ENCODE data around the gene SMAP2.
A peak's percentile ranks its signal among the peaks of the same experiment; 100 is the strongest.
"Not testable (repeated sequence)": the region's sequence is repeated elsewhere in the genome, so short reads cannot be mapped to it uniquely, and the experiment has no call there.

The SMAP2 gene

GRCh38 chr1:40373323-40374283, at the start of gene SMAP2:
SMAP2 (plus strand) TSS chr1:40373727; CDS start chr1:40374121, 394 bp downstream.
- peak; percentile 82 for DNase-seq (ENCODE audit: low read depth)

DNA sequence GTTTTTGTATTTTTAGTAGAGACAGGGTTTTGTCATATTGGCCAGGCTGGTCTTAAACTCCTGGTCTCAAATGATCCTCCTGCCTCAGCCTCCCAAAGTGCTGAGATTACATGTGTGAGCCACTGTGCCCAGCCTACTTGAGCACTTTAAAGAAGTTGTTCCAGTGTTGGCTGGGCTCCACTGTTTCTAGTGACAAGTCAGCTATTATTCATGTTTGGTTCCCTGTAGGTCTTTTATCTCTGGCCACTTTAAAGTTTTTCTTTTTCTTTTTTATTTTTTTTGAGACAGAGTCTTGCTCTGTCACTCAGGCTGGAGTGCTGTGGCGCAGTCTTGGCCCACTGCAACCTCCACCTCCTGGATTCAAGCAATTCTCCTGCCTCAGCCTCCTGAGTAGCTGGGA, 42.1 kb upstream of the SMAP2 start:
- DNase-seq (ENCODE audit: low read depth), result not testable (repeated sequence)

- DNase-seq (ENCODE audit: low read depth), result no peak
Observed at GRCh38 chr1:40332695-40333094, 40.8 kb upstream of the SMAP2 start.

DNA sequence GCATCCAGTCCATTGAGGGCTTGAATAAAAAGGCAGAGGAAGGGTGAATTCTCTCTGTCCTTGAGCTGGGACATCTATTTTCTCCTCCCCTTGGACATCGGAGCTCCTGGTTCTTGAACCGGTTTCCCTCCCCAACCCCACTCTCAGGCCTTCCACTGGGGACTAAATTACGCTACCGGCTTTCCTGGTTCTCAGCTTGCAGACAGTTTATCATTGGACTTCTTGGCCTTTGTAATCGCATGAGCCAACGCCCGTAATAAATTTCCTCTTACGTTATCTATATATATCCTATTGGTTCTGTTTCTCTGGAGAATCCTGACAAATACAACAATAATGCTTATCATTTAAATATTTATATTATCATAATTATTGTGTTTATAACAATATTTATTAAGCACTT, 36.1 kb upstream of the SMAP2 start:
- DNase-seq (ENCODE audit: low read depth), result no peak

- peak; percentile 35 for DNase-seq (ENCODE audit: low read depth)
Observed at GRCh38 chr1:40338745-40339419, 34.6 kb upstream of the SMAP2 start.

DNA sequence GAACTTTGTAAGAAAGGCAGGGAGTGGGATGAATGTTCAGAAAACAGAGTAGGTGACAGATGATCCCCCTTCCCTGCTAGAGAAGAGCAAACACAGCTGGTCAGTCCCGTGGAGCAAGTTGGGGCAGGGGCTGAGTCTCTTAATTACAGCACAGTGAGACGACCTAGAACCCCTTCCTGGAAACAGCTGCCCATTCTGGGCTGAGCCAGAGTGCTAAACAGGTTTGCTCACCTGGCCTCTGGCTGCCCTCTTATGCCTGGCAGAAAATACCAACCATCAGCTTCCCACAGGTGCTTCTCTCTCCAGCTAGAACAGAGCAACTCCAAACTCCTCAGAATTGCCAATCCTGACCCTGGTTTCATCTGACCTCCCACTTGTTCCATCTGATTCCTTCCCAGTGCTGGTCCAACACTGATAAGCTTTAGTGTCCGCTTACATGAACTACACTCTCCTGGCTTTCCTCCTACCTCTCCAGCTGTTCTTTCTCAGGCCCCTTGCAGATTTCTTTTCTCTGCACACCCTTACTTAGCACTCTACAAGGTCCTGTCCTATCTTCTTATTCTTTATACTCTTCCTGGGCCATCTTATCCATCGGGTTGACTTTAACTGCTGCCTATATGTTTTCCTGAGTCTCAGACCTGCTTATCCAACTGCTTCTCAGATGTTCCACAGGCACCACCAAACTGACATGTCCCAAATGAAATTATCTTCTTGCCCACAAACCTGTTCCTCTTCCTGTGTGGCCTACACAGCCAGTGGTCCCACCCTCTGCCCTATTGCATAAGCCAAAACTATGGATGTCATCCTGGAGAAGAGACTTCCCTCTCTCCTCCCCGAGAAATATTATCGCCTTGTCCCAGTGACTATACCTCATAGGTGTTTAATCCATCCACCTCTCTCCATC, 33.9 kb upstream of the SMAP2 start:
- no peak for DNase-seq (ENCODE audit: low read depth)

- DNase-seq (ENCODE audit: low read depth), result no peak
Observed at GRCh38 chr1:40341491-40342380, 31.8 kb upstream of the SMAP2 start.

- not testable (repeated sequence) for DNase-seq (ENCODE audit: low read depth)
Observed at GRCh38 chr1:40342381-40342717, 31.2 kb upstream of the SMAP2 start.

DNA sequence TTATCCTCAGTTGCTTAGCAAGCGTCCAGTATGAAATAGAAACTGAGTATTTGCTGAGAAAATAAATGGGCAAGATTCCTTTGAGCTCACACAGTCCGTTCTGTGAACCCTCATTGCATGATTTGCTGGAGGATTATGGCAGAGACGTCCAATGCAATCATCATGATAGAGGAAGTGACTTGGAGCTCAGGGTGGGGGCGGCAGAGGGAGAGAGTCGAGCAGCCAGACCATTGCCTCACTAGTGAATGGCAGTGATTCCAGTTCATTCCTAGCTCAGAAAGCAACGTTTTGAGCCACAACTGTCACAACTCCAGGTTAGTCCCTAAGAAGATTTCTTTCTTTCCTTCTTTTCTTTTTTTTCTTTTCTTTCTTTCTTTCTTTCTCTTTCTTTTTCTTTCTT, 28.9 kb upstream of the SMAP2 start:
- no peak for DNase-seq (ENCODE audit: low read depth)

- no peak for DNase-seq (ENCODE audit: low read depth)
Observed at GRCh38 chr1:40350391-40350790, 23.1 kb upstream of the SMAP2 start.

GRCh38 chr1:40351124-40351523, 22.4 kb upstream of the SMAP2 start:
- no peak for DNase-seq (ENCODE audit: low read depth)

DNA sequence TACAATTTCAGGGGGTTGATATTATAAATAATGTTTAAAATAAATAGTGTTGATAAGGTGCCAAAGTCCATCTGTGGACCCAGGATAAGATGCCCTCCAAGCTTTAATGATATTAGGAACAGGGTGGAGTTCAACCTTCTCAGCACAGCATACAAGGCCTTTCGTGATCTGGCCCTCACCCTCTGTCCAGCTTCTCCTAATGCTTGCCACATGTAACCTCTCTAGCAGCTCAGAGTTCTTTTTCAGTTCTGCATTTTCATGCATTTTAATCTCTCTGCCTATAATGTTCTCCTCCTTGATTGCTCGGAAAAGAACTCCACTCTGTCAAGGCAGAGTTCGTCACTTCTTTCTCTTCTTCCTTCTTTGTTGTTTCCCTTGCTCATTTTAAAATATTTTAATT, 21.4 kb upstream of the SMAP2 start:
- no peak for DNase-seq (ENCODE audit: low read depth)

DNA sequence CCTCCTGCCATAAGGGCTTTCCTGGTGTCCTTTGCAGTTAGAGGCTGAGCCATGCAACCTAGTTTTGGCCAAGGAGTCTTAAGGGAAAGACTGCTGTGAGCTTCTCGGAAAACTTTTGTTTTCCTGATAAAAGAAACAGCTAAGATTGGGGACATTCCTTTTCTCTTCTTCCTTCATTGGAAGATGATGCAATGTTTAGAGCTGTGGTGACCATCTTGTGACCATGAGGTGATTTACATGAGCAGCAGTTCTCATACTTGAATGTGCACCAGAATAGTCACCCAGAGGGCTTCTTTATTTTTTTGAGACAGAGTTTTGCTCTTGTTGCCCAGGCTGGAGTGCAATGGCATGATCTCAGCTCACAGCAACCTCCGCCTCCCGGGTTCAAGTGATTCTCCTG, 20.4 kb upstream of the SMAP2 start:
- DNase-seq (ENCODE audit: low read depth), result no peak

GRCh38 chr1:40357625-40358024, 15.9 kb upstream of the SMAP2 start:
- DNase-seq (ENCODE audit: low read depth), result no peak

GRCh38 chr1:40360631-40361030, 12.9 kb upstream of the SMAP2 start:
- no peak for DNase-seq (ENCODE audit: low read depth)

- DNase-seq (ENCODE audit: low read depth), result no peak
Observed at GRCh38 chr1:40361201-40361600, 12.3 kb upstream of the SMAP2 start.

DNA sequence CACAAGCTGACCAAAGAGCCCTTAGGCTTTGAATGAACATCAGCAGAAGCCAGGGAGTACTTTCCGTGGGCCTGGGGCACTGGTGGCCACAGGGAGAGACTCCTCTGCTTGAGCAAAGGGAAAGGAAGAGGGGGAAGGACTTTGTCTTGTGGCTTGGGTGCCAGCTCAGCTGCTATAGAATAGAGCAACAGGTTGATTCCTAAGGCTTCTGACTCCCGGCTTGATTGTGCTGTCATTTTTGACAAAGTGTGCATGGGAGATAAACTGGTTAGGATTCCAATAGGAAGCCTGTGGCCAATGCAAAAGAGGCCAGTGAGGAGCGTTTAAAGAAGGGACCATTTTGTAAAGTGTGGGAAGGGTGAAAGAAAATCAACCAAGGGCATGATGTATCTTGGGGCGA, 11.9 kb upstream of the SMAP2 start:
- DNase-seq (ENCODE audit: low read depth), result no peak

DNA sequence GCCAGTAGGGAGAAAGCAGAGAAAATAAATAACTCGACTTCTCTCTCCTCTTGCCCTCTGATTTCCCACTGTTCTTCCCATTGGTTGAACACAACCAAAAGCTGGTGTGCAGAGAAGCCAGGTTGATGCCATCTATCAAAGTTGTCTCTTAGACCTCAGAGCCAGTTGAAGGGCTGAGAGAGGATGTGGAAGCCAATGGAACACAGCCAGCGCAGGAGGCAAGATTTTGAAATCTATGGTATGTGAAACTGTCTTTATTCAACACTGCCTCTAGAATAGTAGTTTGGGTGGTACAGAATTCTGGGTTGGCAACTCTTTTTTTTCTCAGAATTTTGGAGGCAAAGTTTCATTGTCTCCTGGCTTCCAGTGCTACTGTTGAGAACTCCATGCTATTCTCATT, 11.3 kb upstream of the SMAP2 start:
- no peak for DNase-seq (ENCODE audit: low read depth)

- no peak for DNase-seq (ENCODE audit: low read depth)
Observed at GRCh38 chr1:40362699-40363098, 10.8 kb upstream of the SMAP2 start.

DNA sequence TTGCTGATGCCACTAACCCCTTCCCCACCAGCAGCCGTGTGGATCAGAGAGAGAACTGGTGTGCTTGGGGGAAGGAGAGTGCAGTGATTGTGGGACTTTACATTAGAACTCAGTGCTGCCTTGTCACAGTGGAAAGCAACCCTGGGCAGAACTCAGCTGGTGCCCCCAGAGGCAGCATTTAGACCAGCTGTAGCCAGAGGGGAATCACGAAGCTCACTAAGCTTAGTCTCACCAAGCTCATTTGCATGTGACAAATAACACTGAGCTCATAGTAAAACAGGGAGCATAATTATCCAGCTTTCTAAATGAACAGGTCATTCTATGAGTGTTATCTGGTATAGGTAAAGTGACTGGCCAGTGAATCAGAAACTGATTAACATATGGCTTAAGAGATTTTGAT, 9.8 kb upstream of the SMAP2 start:
- DNase-seq (ENCODE audit: low read depth), result no peak

- DNase-seq (ENCODE audit: low read depth), result no peak
Observed at GRCh38 chr1:40371707-40372258, 1.7 kb upstream of the SMAP2 start.
